Activated naive CD4-positive, alpha-beta T cell treated with anti-CD3 and anti-CD28 coated beads for 36 hours (primary cell): Measurements from ENCODE around the gene HIF3A. TPM values are rescaled to one million over a fixed set of nuclear protein-coding genes. Genes with fewer than 3 reads are reported as not detected.
A peak's percentile ranks its signal among the peaks of the same experiment; 100 is the strongest.
"Not testable (repeated sequence)": the region's sequence is repeated elsewhere in the genome, so short reads cannot be mapped to it uniquely, and the experiment has no call there.

Experiments
- CTCF ChIA-PET: fragments of 350-600 bp; sonication (Branson Sonifier 250); formaldehyde crosslinking; loops from one replicate; lab custom pipeline; 2021; ENCODE audit warnings: antibody characterized with exemption; lab: Charles Lee
- DNase-seq: peaks from one replicate; pipeline ENCODE4 v3.0.0-alpha.2; 2020
- H3K27ac Mint-ChIP-seq: one replicate; pipeline ENCODE4 v1.8.0; 2021; ENCODE audit warnings: mild to moderate bottlenecking, mixed read lengths
- H3K27me3 Mint-ChIP-seq: one replicate; pipeline ENCODE4 v1.8.0; 2021; ENCODE audit warnings: low read depth, mixed read lengths
- H3K36me3 Mint-ChIP-seq: one replicate; pipeline ENCODE4 v1.8.0; 2021; ENCODE audit warnings: low read depth, mixed read lengths
- H3K4me1 Mint-ChIP-seq: one replicate; pipeline ENCODE4 v1.8.0; 2021; ENCODE audit warnings: low read depth, mixed read lengths
- H3K4me3 Mint-ChIP-seq: one replicate; pipeline ENCODE4 v1.8.0; 2021; ENCODE audit warnings: mild to moderate bottlenecking, moderate library complexity, mixed read lengths
- H3K9me3 Mint-ChIP-seq: one replicate; pipeline ENCODE4 v1.8.0; 2021; ENCODE audit warnings: mixed read lengths
- intact Hi-C: fragments of 100-400 bp; cut with micrococcal nuclease; formaldehyde crosslinking; loops from one replicate; pipeline ENCODE4 v1.15.1; 2023
- total RNA-seq, 2 experiments: library from RNA; stranded (reverse); gene quantifications; one replicate each; pipeline ENCODE4 v1.2.3, GENCODE V29; 2021

HIF3A gene
- total RNA-seq, 2 experiments from 2014 or later = not detected

DNA sequence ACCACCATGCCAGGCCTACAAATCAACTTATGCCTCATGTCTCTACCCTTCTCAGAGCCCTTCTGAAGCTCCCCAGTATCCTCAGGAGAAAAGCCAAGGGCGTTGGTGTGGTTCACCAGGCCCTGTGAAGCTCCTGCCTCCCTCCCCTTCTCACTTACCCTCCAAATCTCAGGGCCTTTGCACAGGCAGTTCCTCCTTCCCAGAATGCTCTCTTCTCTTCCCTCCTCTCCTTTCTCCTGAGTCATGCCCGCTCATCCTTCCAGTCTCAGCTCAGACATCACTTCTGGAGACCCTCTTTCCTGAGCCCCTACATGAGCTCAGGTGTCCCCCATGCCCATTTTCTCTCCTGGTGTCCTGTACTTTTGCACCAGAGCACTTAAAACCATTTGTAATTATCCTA is 20.5 kb downstream of the HIF3A start:
- Mint-ChIP-seq H3K36me3 (no peaks in the 10 kb centered on the region), H3K27me3 (no peaks in the 10 kb centered on the region), H3K9me3 (no peaks in the 10 kb centered on the region), H3K27ac (no peak overlapping the region), H3K4me1 (no peaks in the 10 kb centered on the region), H3K4me3 (no peak overlapping the region)
- no peak for DNase-seq
- CTCF ChIA-PET = no interaction called here
- intact Hi-C loops = no loop called here

DNA sequence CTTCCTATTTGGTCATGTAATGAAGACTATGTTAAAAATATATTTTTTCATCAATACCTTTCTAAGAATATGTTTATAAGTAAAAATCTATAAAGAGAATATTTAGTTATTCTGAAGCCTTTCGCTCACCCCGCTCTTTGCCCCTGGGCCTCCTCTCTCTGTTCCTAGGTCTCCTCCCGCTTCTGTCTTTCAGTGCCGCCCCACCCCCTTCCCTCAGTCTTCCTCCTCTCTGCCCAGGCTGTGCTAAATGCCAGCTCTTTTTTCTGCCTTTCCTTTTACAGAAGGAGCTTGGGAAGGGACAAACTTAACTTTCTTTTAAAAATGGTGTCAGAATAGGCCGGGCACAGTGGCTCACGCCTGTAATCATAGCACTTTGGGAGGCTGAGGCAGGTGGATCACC is 22.8 kb downstream of the HIF3A start:
- Mint-ChIP-seq H3K27me3 (no peaks in the 10 kb centered on the region), H3K36me3 (no peaks in the 10 kb centered on the region), H3K4me3 (no peak overlapping the region), H3K27ac (no peak overlapping the region), H3K4me1 (no peaks in the 10 kb centered on the region), H3K9me3 (no peaks in the 10 kb centered on the region)
- no peak for DNase-seq
- intact Hi-C loops = no loop called here
- CTCF ChIA-PET = no interaction called here

DNA sequence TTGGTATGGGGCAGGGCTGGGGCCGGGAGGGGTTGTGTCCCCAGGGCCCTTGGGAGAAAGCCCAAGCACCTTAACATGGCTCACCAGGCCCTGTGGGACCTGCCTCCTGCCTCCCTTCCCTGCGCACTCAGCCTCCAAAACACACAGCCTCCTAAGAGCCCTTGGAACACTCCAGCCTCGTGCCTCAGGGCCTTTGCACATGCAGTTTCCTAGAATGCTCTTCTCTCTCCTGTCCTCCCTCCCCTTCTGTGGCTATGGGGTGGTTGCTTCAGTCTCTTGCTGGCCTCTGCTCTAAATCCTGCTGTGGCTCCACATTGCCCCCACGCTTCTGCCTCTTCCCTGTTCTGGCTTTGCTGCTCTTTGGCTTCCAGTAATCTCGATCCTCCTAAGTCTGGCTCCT is 23.7 kb downstream of the HIF3A start:
- Mint-ChIP-seq H3K27ac (no peak overlapping the region), H3K9me3 (peaks cover 4% of the 10 kb centered on the region), H3K4me1 (no peaks in the 10 kb centered on the region), H3K27me3 (no peaks in the 10 kb centered on the region), H3K4me3 (no peak overlapping the region), H3K36me3 (no peaks in the 10 kb centered on the region)
- no peak for DNase-seq
- intact Hi-C loops = no loop called here
- CTCF ChIA-PET = no interaction called here

DNA sequence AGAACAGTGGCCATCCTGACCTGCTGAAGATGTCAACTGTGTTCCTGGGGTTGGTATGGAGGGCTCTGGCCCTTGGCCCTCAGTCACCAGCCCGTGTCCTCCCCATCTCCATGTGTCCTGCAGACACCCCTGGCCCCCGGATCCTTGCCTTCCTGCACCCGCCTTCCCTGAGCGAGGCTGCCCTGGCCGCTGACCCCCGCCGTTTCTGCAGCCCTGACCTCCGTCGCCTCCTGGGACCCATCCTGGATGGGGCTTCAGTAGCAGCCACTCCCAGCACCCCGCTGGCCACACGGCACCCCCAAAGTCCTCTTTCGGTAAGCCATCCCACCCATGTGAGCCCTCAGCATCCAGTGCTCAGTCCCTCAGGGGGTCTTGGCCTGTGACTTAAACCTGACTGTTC is 24.8 kb downstream of the HIF3A start:
- DNase-seq = no peak
- CTCF ChIA-PET = no interaction called here
- no peaks in the 10 kb centered on the region for H3K4me1 Mint-ChIP-seq

DNA sequence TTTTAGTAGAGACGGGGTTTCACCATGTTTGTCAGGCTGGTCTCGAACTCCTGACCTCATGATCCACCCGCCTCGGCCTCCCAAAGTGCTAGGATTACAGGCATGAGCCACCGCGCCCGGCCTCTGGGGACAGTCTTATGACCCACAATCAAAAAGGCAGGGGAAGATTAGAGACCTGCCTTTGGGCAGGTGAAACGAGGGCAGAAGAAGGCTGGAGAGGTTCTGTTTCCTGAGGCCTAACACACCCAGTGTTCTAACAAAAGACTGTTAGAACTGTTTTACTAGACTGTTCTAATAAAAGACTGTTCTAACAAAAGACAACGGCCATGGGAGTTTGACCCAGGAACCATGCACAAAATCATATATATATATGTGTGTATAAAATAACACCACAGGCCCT is 26.4 kb downstream of the HIF3A start:
- H3K27ac Mint-ChIP-seq, DNase-seq, H3K36me3 Mint-ChIP-seq, CTCF ChIA-PET, H3K27me3 Mint-ChIP-seq, H3K4me1 Mint-ChIP-seq, H3K4me3 Mint-ChIP-seq, intact Hi-C loops: not testable (repeated sequence)
- H3K9me3 Mint-ChIP-seq = peaks cover 26% of the 10 kb centered on the region

More for the DNA sequence above, 24.8 kb downstream of the HIF3A start:
- Mint-ChIP-seq H3K27ac (no peak overlapping the region), H3K36me3 (no peaks in the 10 kb centered on the region), H3K4me3 (no peak overlapping the region), H3K27me3 (no peaks in the 10 kb centered on the region), H3K9me3 (peaks cover 15% of the 10 kb centered on the region)
- intact Hi-C loops = no loop called here

DNA sequence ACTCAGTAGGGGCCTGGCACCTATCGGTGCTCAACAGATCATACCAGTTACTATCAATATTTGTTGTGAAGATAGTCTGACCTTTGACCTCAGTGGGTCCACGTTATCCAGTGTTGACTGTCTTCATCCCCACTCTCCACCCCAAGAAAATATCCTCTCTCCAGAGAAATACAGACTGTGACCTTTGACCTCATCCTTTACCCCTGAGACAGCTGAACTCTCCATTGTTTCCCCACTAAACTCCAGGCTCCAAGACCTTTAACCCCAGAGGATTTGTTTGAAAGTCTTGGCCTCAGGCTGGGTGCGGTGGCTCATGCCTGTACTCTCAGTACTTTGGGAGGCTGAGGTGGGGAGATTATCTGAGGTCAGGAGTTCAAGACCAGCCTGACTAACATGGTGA is 27.4 kb downstream of the HIF3A start:
- no peak overlapping the region for H3K4me3 Mint-ChIP-seq
- peaks cover 29% of the 10 kb centered on the region for H3K9me3 Mint-ChIP-seq
- H3K27me3 Mint-ChIP-seq = no peaks in the 10 kb centered on the region
- intact Hi-C loops = no loop called here
- peaks cover 4% of the 10 kb centered on the region for H3K36me3 Mint-ChIP-seq
- H3K4me1 Mint-ChIP-seq = no peaks in the 10 kb centered on the region
- no peak for DNase-seq
- CTCF ChIA-PET = no interaction called here
- no peak overlapping the region for H3K27ac Mint-ChIP-seq

DNA sequence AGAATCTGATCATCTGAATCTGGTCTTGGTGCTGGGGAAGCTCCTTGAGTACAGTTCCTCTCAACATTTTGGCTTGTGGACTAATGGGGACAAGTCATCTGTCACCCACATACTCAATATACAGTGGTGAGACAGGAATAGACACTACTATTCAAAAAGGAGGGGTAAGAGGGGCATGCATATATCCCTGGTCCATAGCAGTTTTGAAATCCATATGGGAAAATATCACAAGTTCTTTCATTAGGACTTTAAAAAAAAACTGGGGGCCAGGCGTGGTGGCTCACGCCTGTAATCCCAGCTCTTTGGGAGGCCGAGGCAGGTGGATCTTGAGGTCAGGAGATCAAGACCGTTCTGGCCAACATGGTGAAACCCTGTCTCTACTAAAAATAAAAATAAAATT is 29.8 kb downstream of the HIF3A start:
- DNase-seq = no peak
- intact Hi-C loops = no loop called here
- Mint-ChIP-seq H3K36me3 (peaks cover 6% of the 10 kb centered on the region), H3K4me1 (no peaks in the 10 kb centered on the region), H3K27me3 (peaks cover 2% of the 10 kb centered on the region), H3K27ac (no peak overlapping the region), H3K9me3 (peaks cover 29% of the 10 kb centered on the region), H3K4me3 (no peak overlapping the region)
- CTCF ChIA-PET = no interaction called here

DNA sequence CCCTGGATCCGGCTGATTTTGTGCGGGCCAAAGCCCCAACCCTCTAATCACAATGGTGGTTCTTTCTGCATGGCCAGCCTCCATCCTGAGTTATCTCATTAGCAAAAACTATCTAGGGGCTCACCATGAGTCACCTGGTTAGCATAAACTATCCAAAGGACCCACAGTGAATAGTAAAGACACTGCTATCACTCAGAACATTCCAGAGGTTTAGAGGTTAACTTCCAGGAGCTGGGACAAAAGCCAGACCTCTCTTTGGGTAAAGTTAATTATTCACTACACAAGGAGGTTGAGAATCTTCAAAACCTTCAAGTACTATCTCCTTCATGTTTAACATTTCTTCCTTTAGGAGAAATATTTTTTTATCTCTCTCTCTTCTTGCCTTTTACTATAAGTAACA is 31.2 kb downstream of the HIF3A start:
- no peak for DNase-seq
- Mint-ChIP-seq H3K9me3 (peaks cover 29% of the 10 kb centered on the region), H3K4me3 (no peak overlapping the region), H3K27ac (no peak overlapping the region), H3K36me3 (peaks cover 6% of the 10 kb centered on the region), H3K27me3 (peaks cover 2% of the 10 kb centered on the region), H3K4me1 (no peaks in the 10 kb centered on the region)
- intact Hi-C loops = no loop called here
- CTCF ChIA-PET = no interaction called here

DNA sequence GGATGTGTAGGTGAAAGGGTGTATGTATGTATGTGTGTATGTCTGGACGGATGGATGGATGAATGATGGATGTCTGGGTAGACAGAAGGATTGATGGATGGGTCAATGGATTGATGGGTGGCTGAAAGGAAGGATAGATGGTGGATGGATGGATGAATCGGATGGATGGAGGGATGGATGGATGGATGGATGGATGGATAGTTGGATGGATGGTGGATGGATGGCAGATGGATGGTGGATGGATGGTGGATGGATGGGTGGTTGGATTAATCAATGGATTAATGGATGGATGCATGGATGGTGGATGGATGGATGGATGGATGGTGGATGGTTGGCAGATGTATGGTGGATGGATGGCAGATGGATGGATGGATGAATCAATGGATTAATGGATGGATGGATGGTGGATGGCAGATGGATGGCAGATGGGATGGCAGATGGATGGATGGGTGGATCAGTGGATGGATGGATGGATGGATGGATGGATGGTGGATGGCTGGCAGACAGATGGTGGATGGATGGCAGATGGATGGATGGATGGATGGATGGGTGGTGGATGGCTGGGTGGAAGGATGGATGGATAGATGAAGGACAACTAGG is 33.6 kb downstream of the HIF3A start:
- Mint-ChIP-seq H3K4me3 (no peak overlapping the region), H3K27ac (no peak overlapping the region), H3K27me3 (peaks cover 2% of the 10 kb centered on the region), H3K4me1 (no peaks in the 10 kb centered on the region), H3K9me3 (peaks cover 27% of the 10 kb centered on the region), H3K36me3 (peaks cover 6% of the 10 kb centered on the region)
- intact Hi-C loops = no loop called here
- CTCF ChIA-PET = no interaction called here
- no peak for DNase-seq

DNA sequence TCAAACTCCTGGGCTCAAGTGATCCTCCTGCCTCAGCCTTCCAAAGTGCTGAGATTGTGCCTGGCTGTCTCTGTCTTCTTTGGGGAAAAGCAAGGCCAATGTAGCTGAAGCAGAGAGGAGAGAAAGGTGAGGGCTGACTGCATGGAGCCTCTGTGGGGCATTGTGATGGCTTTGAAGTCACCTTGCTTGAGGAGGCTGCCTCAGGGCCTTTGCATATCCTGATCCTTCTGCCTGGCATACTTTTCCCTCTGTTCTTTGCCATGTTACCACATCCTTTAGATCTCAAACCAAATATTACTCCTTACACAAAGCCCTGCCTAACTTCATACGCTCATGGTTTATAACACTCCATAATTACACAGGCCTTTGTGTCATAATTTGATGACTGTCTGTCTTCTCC is 40.6 kb downstream of the HIF3A start:
- CTCF ChIA-PET = no interaction called here
- H3K27ac Mint-ChIP-seq = no peak overlapping the region

DNA sequence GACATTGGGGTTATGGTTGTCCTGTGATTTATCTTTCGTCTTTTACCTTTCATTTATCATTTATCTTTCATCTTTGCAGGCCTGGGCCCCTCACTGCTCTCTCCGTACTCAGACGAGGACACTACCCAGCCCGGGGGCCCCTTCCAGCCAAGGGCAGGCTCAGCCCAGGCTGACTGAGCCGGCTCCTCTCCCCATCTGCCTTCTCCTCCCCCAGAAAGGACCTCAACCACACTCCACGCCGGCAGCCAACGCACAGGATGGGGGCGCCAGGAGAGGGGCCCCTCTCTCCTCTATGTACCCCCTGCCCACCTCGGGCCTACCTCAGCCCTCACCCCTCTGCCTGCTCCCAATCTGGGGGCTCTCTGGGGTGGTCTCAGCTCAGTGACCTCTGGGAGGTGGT is 42.6 kb downstream of the HIF3A start:
- Mint-ChIP-seq H3K36me3 (no peaks in the 10 kb centered on the region), H3K27me3 (peaks cover 4% of the 10 kb centered on the region), H3K27ac (no peak overlapping the region), H3K4me3 (no peak overlapping the region), H3K4me1 (no peaks in the 10 kb centered on the region), H3K9me3 (no peaks in the 10 kb centered on the region)
- no peak for DNase-seq
- CTCF ChIA-PET = no interaction called here
- intact Hi-C loops = no loop called here

More for the DNA sequence above, 40.6 kb downstream of the HIF3A start:
- Mint-ChIP-seq H3K4me3 (no peak overlapping the region), H3K9me3 (no peaks in the 10 kb centered on the region), H3K4me1 (no peaks in the 10 kb centered on the region), H3K36me3 (no peaks in the 10 kb centered on the region), H3K27me3 (peaks cover 4% of the 10 kb centered on the region)
- no peak for DNase-seq
- intact Hi-C loops = no loop called here

DNA sequence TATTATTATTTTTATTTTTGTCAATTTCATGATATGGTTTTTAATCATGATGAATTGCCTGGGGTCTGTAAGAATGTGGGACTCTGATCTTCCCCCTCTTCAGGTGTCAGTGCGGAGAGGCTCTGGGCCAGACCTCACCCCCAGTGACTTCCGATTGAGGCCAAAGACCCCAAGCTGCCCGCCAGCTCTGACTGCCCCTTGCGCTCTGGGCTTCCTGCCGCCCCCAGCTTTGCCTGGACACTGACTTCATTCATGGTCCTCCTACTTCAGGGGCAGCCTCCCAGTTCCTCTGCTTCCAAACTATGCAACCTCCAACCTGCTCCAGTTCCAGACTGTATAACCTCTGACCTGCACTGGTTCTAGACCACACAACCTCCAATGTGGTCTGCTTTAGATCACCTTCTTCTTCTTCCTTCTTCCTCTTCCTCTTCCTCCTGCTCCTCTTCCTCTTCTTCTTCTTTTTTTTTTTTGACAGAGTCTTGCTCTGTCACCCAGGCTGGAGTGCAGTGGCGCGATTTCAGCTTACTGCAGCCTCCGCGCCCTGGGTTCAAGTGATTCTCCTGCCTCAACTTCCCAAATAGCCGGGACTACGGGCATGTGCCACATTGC is 43.3 kb downstream of the HIF3A start:
- Mint-ChIP-seq H3K4me1 (no peaks in the 10 kb centered on the region), H3K36me3 (no peaks in the 10 kb centered on the region), H3K4me3 (no peak overlapping the region), H3K27ac (peak overlapping the region; percentile 34), H3K9me3 (no peaks in the 10 kb centered on the region), H3K27me3 (peaks cover 4% of the 10 kb centered on the region)
- CTCF ChIA-PET = no interaction called here
- no peak for DNase-seq
- intact Hi-C loops = loop anchor here (10.0 kb wide), 1 partner anchor 455 kb away; the partner anchor contains the start of gene IRF2BP1

DNA sequence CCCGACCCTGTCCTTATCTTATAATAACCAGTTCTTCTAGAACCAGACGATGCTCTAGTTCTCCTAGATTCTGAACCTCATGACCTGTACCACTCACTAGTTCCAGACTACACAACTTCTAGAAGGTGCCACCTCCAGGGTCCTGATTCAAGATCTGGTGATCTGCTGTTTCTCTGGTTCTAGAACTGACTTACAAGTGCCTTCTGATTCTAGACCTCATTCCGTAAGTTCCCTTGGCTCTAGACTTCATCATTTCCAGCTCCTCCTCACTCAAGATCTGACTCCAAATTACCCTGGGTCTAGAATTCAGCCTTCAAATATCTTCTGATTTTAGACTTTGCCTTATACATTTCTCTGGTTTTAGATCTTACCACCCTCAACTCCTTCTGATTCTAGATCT is 45.1 kb downstream of the HIF3A start:
- no peak overlapping the region for H3K27ac Mint-ChIP-seq
- intact Hi-C loops = loop anchor here (10.0 kb wide), 1 partner anchor 457 kb away; the partner anchor contains the start of gene IRF2BP1
- H3K4me1 Mint-ChIP-seq = peaks cover 2% of the 10 kb centered on the region
- H3K4me3 Mint-ChIP-seq = no peak overlapping the region
- peaks cover 4% of the 10 kb centered on the region for H3K27me3 Mint-ChIP-seq
- H3K9me3 Mint-ChIP-seq = no peaks in the 10 kb centered on the region
- no peak for DNase-seq
- no peaks in the 10 kb centered on the region for H3K36me3 Mint-ChIP-seq
- CTCF ChIA-PET = no interaction called here
